Measurements from ENCODE around the gene GRIK4. TPM values are rescaled to one million over a fixed set of nuclear protein-coding genes. Genes with fewer than 3 reads are reported as not detected.
A peak's percentile ranks its signal among the peaks of the same experiment; 100 is the strongest.

GRIK4 gene
- total and polyA plus RNA-seq, 4 donors = 0.41 to 4.9 (median 1.7) TPM

GRCh38 chr11:120929090-120929489 lies 417.5 kb downstream of the GRIK4 start:
- Histone ChIP-seq H3K4me3 (no peak overlapping the region), H3K36me3 (ENCODE audit: control insufficient read depth in 4 of 4, insufficient read depth in 4 of 4, low read length in 4 of 4) (no peaks in the 10 kb centered on the region), H3K9ac (ENCODE audit: insufficient read depth in 1 of 2, low read length in 2 of 2) (no peak overlapping the region), H3K4me1 (ENCODE audit: control insufficient read depth in 5 of 5, insufficient read depth in 5 of 5, low read length in 5 of 5) (peaks cover 0 to 3% (median 0%) of the 10 kb centered on the region in 5 donors), H3K27me3 (ENCODE audit: control insufficient read depth in 3 of 3, insufficient read depth in 3 of 3, low read length in 2 of 3) (peaks cover 0 to 2% (median 0%) of the 10 kb centered on the region in 3 donors), H3K27ac (ENCODE audit: low read depth in 1 of 2, low read length in 1 of 2) (no peak overlapping the region), H3K9me3 (ENCODE audit: control insufficient read depth in 4 of 4, insufficient read depth in 3 of 4, low read length in 3 of 4) (no peaks in the 10 kb centered on the region)
- no peak for TF ChIP-seq CTCF (IDR thresholded peaks at IDR 0.05; ENCODE audit: control extremely low read depth, extremely low read depth)
- WGBS, 2 donors = 94% methylated on average over 11 of the region's 11 CpGs
- ATAC-seq (ENCODE audit: insufficient read depth, low FRiP score) (no peak), DNase-seq (no peak)

GRCh38 chr11:120929664-120930154 lies 418.2 kb downstream of the GRIK4 start:
- Histone ChIP-seq H3K9ac (ENCODE audit: insufficient read depth in 1 of 2, low read length in 2 of 2) (no peak overlapping the region), H3K36me3 (ENCODE audit: control insufficient read depth in 4 of 4, insufficient read depth in 4 of 4, low read length in 4 of 4) (no peaks in the 10 kb centered on the region), H3K27me3 (ENCODE audit: control insufficient read depth in 3 of 3, insufficient read depth in 3 of 3, low read length in 2 of 3) (peaks cover 0 to 3% (median 2%) of the 10 kb centered on the region in 3 donors), H3K27ac (ENCODE audit: low read depth in 1 of 2, low read length in 1 of 2) (no peak overlapping the region), H3K4me1 (ENCODE audit: control insufficient read depth in 5 of 5, insufficient read depth in 5 of 5, low read length in 5 of 5) (peaks cover 0 to 3% (median 0%) of the 10 kb centered on the region in 5 donors), H3K4me3 (no peak overlapping the region), H3K9me3 (ENCODE audit: control insufficient read depth in 4 of 4, insufficient read depth in 3 of 4, low read length in 3 of 4) (no peaks in the 10 kb centered on the region)
- no peak for ATAC-seq (ENCODE audit: insufficient read depth, low FRiP score)
- DNase-seq = peak; percentile 46 to 61 (median 57)
- 36 to 37% methylated on average over 12 to 13 of the region's 13 CpGs for WGBS, 2 donors
- TF ChIP-seq CTCF (IDR thresholded peaks at IDR 0.05; ENCODE audit: control extremely low read depth, extremely low read depth) = peak; percentile 21

GRCh38 chr11:120931057-120931779 lies 419.7 kb downstream of the GRIK4 start:
- WGBS, 2 donors = 74 to 89% methylated on average over 4 of the region's 4 CpGs
- ATAC-seq (ENCODE audit: insufficient read depth, low FRiP score) (no peak), DNase-seq (no peak)
- TF ChIP-seq CTCF (IDR thresholded peaks at IDR 0.05; ENCODE audit: control extremely low read depth, extremely low read depth) = no peak
- Histone ChIP-seq H3K27ac (ENCODE audit: low read depth in 1 of 2, low read length in 1 of 2) (no peak overlapping the region), H3K9me3 (ENCODE audit: control insufficient read depth in 4 of 4, insufficient read depth in 3 of 4, low read length in 3 of 4) (no peaks in the 10 kb centered on the region), H3K36me3 (ENCODE audit: control insufficient read depth in 4 of 4, insufficient read depth in 4 of 4, low read length in 4 of 4) (peaks cover 0 to 2% (median 0%) of the 10 kb centered on the region in 4 donors), H3K4me3 (no peak overlapping the region), H3K27me3 (ENCODE audit: control insufficient read depth in 3 of 3, insufficient read depth in 3 of 3, low read length in 2 of 3) (peaks cover 0 to 3% (median 2%) of the 10 kb centered on the region in 3 donors), H3K4me1 (ENCODE audit: control insufficient read depth in 5 of 5, insufficient read depth in 5 of 5, low read length in 5 of 5) (peaks cover 0 to 3% (median 0%) of the 10 kb centered on the region in 5 donors), H3K9ac (ENCODE audit: insufficient read depth in 1 of 2, low read length in 2 of 2) (no peak overlapping the region)

Measured in lung (tissue), 12 donors.